Brain microvascular endothelial cell (primary cell): Measurements from ENCODE around the gene MAEL.
A peak's percentile ranks its signal among the peaks of the same experiment; 100 is the strongest.

Experiments
- DNase-seq: peaks from one replicate; pipeline ENCODE4 v3.0.0-alpha.2; 2020
- H3K27ac ChIP-seq: fragments of 250-450 bp; sonication (Bioruptor Pico); 2 replicates; pipeline ENCODE4 v1.5.1; 2020; ENCODE audit warnings: mild to moderate bottlenecking, moderate library complexity
- H3K27me3 ChIP-seq: fragments of 250-450 bp; sonication (Bioruptor Pico); replicated peaks from 2 replicates; pipeline ENCODE4 v1.5.1; 2020; ENCODE audit warnings: mild to moderate bottlenecking
- H3K36me3 ChIP-seq: fragments of 250-450 bp; sonication (Bioruptor Pico); replicated peaks from 2 replicates; pipeline ENCODE4 v1.5.1; 2020; ENCODE audit warnings: mild to moderate bottlenecking
- H3K4me3 ChIP-seq: 2 replicates; pipeline ENCODE4 v1.5.1; 2011; ENCODE audit warnings: low read depth, mild to moderate bottlenecking, control low read depth, low read length, moderate library complexity
- CTCF ChIP-seq: IDR thresholded peaks from 2 replicates; pipeline ENCODE4 v1.5.1; 2011; ENCODE audit warnings: low read depth, mild to moderate bottlenecking, moderate library complexity, low read length, control low read depth, inconsistent platforms; ENCODE audit errors: missing control alignments
- in situ Hi-C: cut with HindIII; loops from 2 replicates; pipeline ENCODE4 v1.10.0; 2017; ENCODE audit warnings: low sequenced_read_pairs, low pct_ligation_motif_present

MAEL gene

GRCh38 chr1:166950156-166950555 lies 38.9 kb upstream of the MAEL start:
- no peak for TF ChIP-seq CTCF
- Histone ChIP-seq H3K27me3 (peaks cover 22% of the 10 kb centered on the region), H3K27ac (no peak overlapping the region), H3K36me3 (no peaks in the 10 kb centered on the region), H3K4me3 (no peak overlapping the region)
- in situ Hi-C loops = no loop called here
- no peak for DNase-seq

- H3K36me3 ChIP-seq = no peaks in the 10 kb centered on the region
- DNase-seq = no peak
- H3K27ac ChIP-seq = no peak overlapping the region
- TF ChIP-seq CTCF = no peak
- in situ Hi-C loops = no loop called here
- peaks cover 22% of the 10 kb centered on the region for H3K27me3 ChIP-seq
- no peak overlapping the region for H3K4me3 ChIP-seq
These were observed 38.0 kb upstream of the MAEL start for GRCh38 chr1:166951050-166951449.

GRCh38 chr1:166952002-166952746 lies 36.9 kb upstream of the MAEL start:
- Histone ChIP-seq H3K27ac (no peak overlapping the region), H3K36me3 (no peaks in the 10 kb centered on the region), H3K27me3 (peaks cover 26% of the 10 kb centered on the region), H3K4me3 (no peak overlapping the region)
- no peak for TF ChIP-seq CTCF
- in situ Hi-C loops = no loop called here
- peak; percentile 86 for DNase-seq

GRCh38 chr1:166953491-166953890 lies 35.6 kb upstream of the MAEL start:
- no peak overlapping the region for H3K27ac ChIP-seq
- TF ChIP-seq CTCF = no peak
- in situ Hi-C loops = no loop called here
- no peak overlapping the region for H3K4me3 ChIP-seq
- H3K36me3 ChIP-seq = no peaks in the 10 kb centered on the region
- peaks cover 29% of the 10 kb centered on the region for H3K27me3 ChIP-seq
- no peak for DNase-seq

- Histone ChIP-seq H3K27ac (no peak overlapping the region), H3K27me3 (peaks cover 39% of the 10 kb centered on the region), H3K4me3 (no peak overlapping the region), H3K36me3 (no peaks in the 10 kb centered on the region)
- in situ Hi-C loops = no loop called here
- no peak for DNase-seq
- TF ChIP-seq CTCF = no peak
These were observed 32.8 kb upstream of the MAEL start for GRCh38 chr1:166956057-166956850.
